Lower leg skin (tissue), 4 donors: ENCODE results near the gene TOR2A. TPM values are rescaled to one million over a fixed set of nuclear protein-coding genes. Genes with fewer than 3 reads are reported as not detected.
"Not testable (repeated sequence)": the region's sequence is repeated elsewhere in the genome, so short reads cannot be mapped to it uniquely, and the experiment has no call there.

ENCODE experiments used
- DNase-seq, 2 donors: peaks; one replicate each; pipeline ENCODE4 v3.0.0-alpha.2; 2019; ENCODE audit warnings: low spot score in 2 of 2
- H3K4me3 ChIP-seq: fragments of 200-600 bp; sonication (generic); 2 replicates; pipeline ENCODE4 v1.5.1; 2017; ENCODE audit warnings: mild to moderate bottlenecking, low read depth; ENCODE audit not compliant: poor library complexity, severe bottlenecking
- CTCF ChIP-seq, 3 donors: fragments of 450-650 bp; IDR thresholded peaks; one replicate each; pipeline ENCODE4 v1.5.1; 2016; ENCODE audit warnings: antibody characterized with exemption in 3 of 3, mild to moderate bottlenecking in 3 of 3, moderate library complexity in 2 of 3
- POLR2A ChIP-seq, 2 donors: fragments of 450-650 bp; IDR thresholded peaks; one replicate each; pipeline ENCODE4 v1.6.1; 2016 to 2017; ENCODE audit warnings: antibody characterized with exemption in 2 of 2, mild to moderate bottlenecking in 1 of 2, moderate library complexity in 1 of 2
- WGBS, 2 donors: methylation state at CpG; one replicate each; pipeline ENCODE4 v1.1.5; 2018; 5-methylcytosine and 5-hydroxymethylcytosine counted together
- intact Hi-C: fragments of 100-400 bp; cut with DNase I; formaldehyde crosslinking; loops from one replicate; pipeline ENCODE4 v1.15.0; 2023; ENCODE audit warnings: low total_unique reads
- total RNA-seq, 4 donors: library from RNA; depleted of rRNA; stranded (reverse); fragments of >200 nt; gene quantifications; one replicate each; pipeline ENCODE4 v1.1.0, GENCODE V29; 2016

TOR2A gene
- 10 to 100 TPM; 11.5 to 19.9 (median 15.1) TPM for total RNA-seq

DNA sequence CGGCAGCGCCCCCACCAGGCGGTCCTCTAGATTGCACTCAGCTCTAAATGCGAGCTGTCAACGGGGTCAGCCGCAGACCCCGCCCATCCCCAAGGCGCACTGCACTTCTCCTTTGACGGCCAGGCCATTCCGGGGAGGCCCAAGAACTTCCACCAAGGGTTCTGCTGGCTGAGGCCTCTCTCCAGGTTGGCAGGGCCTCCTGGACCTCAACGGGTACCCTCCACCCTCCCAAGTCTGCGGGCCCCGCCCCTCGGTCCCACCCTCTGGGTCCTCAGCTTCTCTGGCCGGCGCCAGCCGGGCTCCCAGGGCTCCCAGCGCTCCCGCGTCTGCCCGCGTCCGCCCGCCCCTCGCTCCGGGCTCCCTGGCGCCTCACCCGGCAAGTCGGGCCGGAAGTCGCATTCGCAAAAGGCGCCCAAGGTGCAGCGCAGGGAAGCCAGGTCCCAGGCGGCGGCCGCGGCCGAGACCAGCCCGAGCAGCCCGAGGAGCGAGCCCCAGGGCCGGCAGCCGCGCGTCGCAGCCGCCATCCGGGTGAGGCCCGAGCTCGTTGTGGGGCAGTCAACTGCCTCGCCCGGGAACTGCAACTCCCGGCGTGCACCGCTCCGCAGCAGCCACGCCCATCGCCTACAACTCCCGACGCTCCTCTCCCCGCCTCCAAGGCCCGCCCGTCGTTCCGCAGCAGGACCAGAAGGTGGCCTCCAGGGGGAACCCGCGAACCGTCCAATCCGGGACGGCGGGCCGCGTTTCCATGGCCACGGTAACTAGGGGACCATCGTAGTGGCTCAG, at the start of gene TOR2A:
TSS of gene TOR2A (minus strand) at position 548 of the 783 bp plus-strand sequence. CDS start at position 524, 24 bp downstream.
- intact Hi-C loops = loop anchor here (5.0 kb wide), 3 partner anchors 47 to 233 kb away; no protein-coding TSS in a partner anchor
- TF ChIP-seq POLR2A (IDR thresholded peaks at IDR 0.05) (no peak), CTCF (IDR thresholded peaks at IDR 0.05) (peak in 2 of 3 donors; percentile 67 to 98)
- DNase-seq = peak; percentile 95 to 100
- peak within 1 kb of the TSS; percentile 55 for H3K4me3 ChIP-seq
- WGBS, 2 donors = 0% methylated on average over 32 to 65 of the region's 76 CpGs

- DNase-seq = peak; percentile 55 to 93
- intact Hi-C loops = loop anchor here (5.0 kb wide), 1 partner anchor 46 kb away; the partner anchor contains the start of gene TOR2A
Measured at GRCh38 chr9:127783111-127784008, 48.3 kb upstream of the TOR2A start.

GRCh38 chr9:127781806-127782205, 46.7 kb upstream of the TOR2A start:
- no peak overlapping the region for H3K4me3 ChIP-seq
- no peak for TF ChIP-seq CTCF (IDR thresholded peaks at IDR 0.05)
- TF ChIP-seq POLR2A (IDR thresholded peaks at IDR 0.05) = no peak
- intact Hi-C loops = loop anchor here (5.0 kb wide), 1 partner anchor 45 kb away; the partner anchor contains the start of gene TOR2A
- WGBS, 2 donors = 77 to 83% methylated on average over 4 of the region's 4 CpGs
- DNase-seq = no peak

More at GRCh38 chr9:127783111-127784008, 48.3 kb upstream of the TOR2A start:
- 69 to 81% methylated on average over 17 to 20 of the region's 20 CpGs for WGBS, 2 donors
- no peak overlapping the region for H3K4me3 ChIP-seq
- TF ChIP-seq POLR2A (IDR thresholded peaks at IDR 0.05) (no peak), CTCF (IDR thresholded peaks at IDR 0.05) (no peak)

GRCh38 chr9:127780909-127781308, 45.8 kb upstream of the TOR2A start:
- DNase-seq, H3K4me3 ChIP-seq: not testable (repeated sequence)
- 80 to 86% methylated on average over 9 of the region's 9 CpGs for WGBS, 2 donors
- intact Hi-C loops = loop anchor here (5.0 kb wide), 1 partner anchor 44 kb away; the partner anchor contains the start of gene TOR2A

DNA sequence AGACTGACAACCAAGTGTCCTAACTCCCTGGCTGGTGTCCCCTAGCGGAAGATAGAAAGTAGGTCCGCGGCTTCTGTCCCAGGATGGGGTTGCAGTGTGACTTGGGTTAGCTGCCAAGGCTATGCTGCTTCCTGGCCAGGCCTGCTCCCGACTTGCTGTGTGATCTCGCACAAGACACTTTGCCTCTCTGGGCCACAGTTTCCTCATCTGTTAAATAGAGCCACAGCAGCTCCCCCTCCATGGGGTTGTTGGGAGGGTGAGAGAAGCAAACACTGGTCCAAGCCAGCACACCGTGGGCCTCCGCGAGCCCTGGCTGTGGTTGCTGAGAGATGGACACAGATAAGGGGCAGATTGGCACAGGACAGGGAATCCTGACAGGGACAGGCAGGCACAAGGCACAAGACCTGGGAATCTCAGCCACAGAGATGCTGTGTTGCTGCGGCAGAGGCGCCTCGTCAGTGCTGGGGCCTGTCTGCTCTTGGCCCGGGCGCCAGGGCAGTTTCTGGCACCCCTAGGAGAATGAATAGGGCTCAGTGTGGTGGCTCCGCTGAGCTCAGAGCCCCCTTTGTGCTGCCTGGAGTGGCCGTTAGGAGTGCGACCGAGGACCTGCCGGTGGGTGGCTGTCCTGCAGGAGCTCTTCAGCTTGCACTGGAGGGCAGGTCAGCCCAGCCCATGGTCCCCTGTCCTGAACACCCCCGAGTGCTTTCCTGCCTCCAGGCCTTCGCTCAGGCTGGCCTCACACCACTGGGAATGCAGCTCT, 45.2 kb upstream of the TOR2A start:
- DNase-seq = no peak
- intact Hi-C loops = loop anchor here (5.0 kb wide), 1 partner anchor 43 kb away; the partner anchor contains the start of gene TOR2A
- no peak overlapping the region for H3K4me3 ChIP-seq
- 65 to 67% methylated on average over 17 to 18 of the region's 20 CpGs for WGBS, 2 donors
- TF ChIP-seq CTCF (IDR thresholded peaks at IDR 0.05) (no peak), POLR2A (IDR thresholded peaks at IDR 0.05) (no peak)
